SK-N-SH treated with all-trans-retinoic acid at 6 μM for 48 hours (cell line): ENCODE results near the gene DHX57.
"Not testable (repeated sequence)": the region's sequence is repeated elsewhere in the genome, so short reads cannot be mapped to it uniquely, and the experiment has no call there.

ENCODE experiments used
- GLIS3 ChIP-seq: fragments of 250-450 bp; sonication (Bioruptor Pico); IDR thresholded peaks from 2 replicates; pipeline ENCODE4 v1.5.0; 2020; ENCODE audit warnings: mild to moderate bottlenecking, moderate library complexity
- PATZ1 ChIP-seq: fragments of 250-450 bp; sonication (Bioruptor Pico); IDR thresholded peaks from 2 replicates; pipeline ENCODE4 v1.8.0; 2020; ENCODE audit warnings: mild to moderate bottlenecking, moderate library complexity, borderline replicate concordance
- POU6F1 ChIP-seq: fragments of 250-450 bp; sonication (Bioruptor Pico); IDR thresholded peaks from 2 replicates; pipeline ENCODE4 v1.8.0; 2021; ENCODE audit warnings: low read depth, mild to moderate bottlenecking, moderate library complexity, borderline replicate concordance
- RARB ChIP-seq: fragments of 250-450 bp; sonication (Bioruptor Pico); IDR thresholded peaks from 2 replicates; pipeline ENCODE4 v1.8.0; 2021; ENCODE audit warnings: mild to moderate bottlenecking, moderate library complexity
- SNAI2 ChIP-seq: fragments of 250-450 bp; sonication (Bioruptor Pico); IDR thresholded peaks from 2 replicates; pipeline ENCODE4 v1.5.0; 2020; ENCODE audit warnings: mild to moderate bottlenecking, moderate library complexity
- ZC3H10 ChIP-seq: fragments of 250-450 bp; sonication (Bioruptor Pico); IDR thresholded peaks from 2 replicates; pipeline ENCODE4 v1.5.1; 2021; ENCODE audit warnings: mild to moderate bottlenecking, moderate library complexity
- ZFP3 ChIP-seq: fragments of 250-450 bp; sonication (Bioruptor Pico); IDR thresholded peaks from 2 replicates; pipeline ENCODE4 v1.5.0; 2020; ENCODE audit warnings: mild to moderate bottlenecking, moderate library complexity
- ZFP30 ChIP-seq: fragments of 450-650 bp; formaldehyde crosslinking; IDR thresholded peaks from 2 replicates; pipeline ENCODE4 v1.5.0; 2022; ENCODE audit warnings: mild to moderate bottlenecking, moderate library complexity
- ZNF8 ChIP-seq: fragments of 450-650 bp; formaldehyde crosslinking; IDR thresholded peaks from 2 replicates; pipeline ENCODE4 v1.5.0; 2020; ENCODE audit warnings: mild to moderate bottlenecking, moderate library complexity

- TF ChIP-seq RARB (CRISPR knock-in tag); PATZ1 (CRISPR knock-in tag); SNAI2 (CRISPR knock-in tag); ZFP30 (CRISPR knock-in tag); ZNF8 (CRISPR knock-in tag); ZFP3 (CRISPR knock-in tag); POU6F1; ZC3H10 (CRISPR knock-in tag); GLIS3: not testable (repeated sequence)
Observed at GRCh38 chr2:38792321-38792720, 83.4 kb downstream of the DHX57 start.
